B cell (primary cell): ENCODE results near the gene CLDN8.

Source experiments
- CTCF ChIP-seq: fragments of 200-600 bp; IDR thresholded peaks from one replicate; pipeline ENCODE4 v1.8.0; 2022; ENCODE audit warnings: antibody characterized with exemption, mild to moderate bottlenecking
- EZH2 ChIP-seq: IDR thresholded peaks from 2 replicates; pipeline ENCODE4 v1.6.1; 2012; ENCODE audit warnings: borderline replicate concordance, low read depth, mild to moderate bottlenecking, moderate library complexity, low read length; ENCODE audit not compliant: insufficient read depth, poor library complexity, severe bottlenecking

GRCh38 chr21:30189773-30190172, 26.1 kb downstream of the CLDN8 start:
- no peak for TF ChIP-seq CTCF
- no peak for TF ChIP-seq EZH2
